WI38 (cell line): ENCODE measurements around the gene MAP3K21.

Experiments
- H3K4me3 ChIP-seq: 2 replicates; pipeline ENCODE4 v1.5.1; 2011; ENCODE audit warnings: low read depth, mild to moderate bottlenecking, control low read depth, low read length
- CTCF ChIP-seq: IDR thresholded peaks from 2 replicates; pipeline ENCODE4 v1.5.1; 2012; ENCODE audit warnings: low read depth, mild to moderate bottlenecking, control low read depth, low read length

MAP3K21 gene

DNA sequence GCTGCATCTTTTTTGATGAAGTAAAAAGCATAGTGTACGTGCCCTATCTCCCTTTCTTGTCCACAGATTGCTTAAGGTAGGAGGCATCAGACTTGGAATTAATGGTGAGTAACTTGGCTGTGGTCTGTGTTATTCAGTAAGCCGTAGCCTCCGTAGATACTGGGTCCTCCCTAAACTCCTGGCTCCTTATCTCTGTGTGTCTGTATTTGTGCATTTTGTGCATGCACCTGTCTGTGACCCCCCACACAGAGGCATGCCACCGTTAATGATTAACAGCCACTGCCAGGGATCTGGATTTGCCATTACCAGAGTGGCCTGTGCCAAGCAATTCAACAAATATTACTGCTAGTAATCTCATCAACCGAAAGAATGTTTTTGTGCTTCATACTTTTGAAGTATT, 31.9 kb downstream of the MAP3K21 start:
- no peak for TF ChIP-seq CTCF
- no peak overlapping the region for H3K4me3 ChIP-seq

DNA sequence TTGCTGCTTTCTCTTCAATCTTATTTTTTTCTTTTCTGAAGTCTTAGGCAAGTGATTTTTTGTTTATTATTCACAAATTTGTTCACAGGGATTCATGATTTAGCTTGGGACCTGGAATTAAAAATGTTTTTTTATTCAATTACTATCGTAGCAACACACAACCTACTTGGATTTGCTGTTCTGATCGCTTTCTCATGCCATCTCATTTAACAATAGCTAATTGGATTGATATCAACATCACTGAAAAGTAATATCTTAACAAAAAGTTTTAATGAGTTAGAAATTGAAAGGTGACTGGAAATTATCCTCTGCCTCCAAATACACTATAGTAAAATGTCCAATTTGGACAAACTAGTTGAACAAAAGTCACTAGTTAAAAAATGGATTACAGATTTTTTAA, 32.4 kb downstream of the MAP3K21 start:
- TF ChIP-seq CTCF: no peak
- no peak overlapping the region for H3K4me3 ChIP-seq

- no peak overlapping the region for H3K4me3 ChIP-seq
- TF ChIP-seq CTCF: no peak
Measured at GRCh38 chr1:233360525-233361102, 33.1 kb downstream of the MAP3K21 start.

DNA sequence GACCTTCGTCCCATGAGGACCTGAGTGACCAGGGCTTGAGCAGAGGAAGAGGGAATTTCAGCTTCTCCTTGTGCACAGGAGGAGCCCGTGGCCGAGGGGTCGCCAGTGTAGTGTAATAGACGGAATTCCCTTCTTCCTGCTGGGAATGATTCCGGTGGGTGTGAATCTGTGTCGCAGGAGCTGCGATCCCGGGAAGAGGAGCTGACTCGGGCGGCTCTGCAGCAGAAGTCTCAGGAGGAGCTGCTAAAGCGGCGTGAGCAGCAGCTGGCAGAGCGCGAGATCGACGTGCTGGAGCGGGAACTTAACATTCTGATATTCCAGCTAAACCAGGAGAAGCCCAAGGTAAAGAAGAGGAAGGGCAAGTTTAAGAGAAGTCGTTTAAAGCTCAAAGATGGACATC, 34.4 kb downstream of the MAP3K21 start:
- TF ChIP-seq CTCF: no peak
- no peak overlapping the region for H3K4me3 ChIP-seq

GRCh38 chr1:233362743-233363142, 35.2 kb downstream of the MAP3K21 start:
- no peak overlapping the region for H3K4me3 ChIP-seq
- TF ChIP-seq CTCF: no peak

- no peak overlapping the region for H3K4me3 ChIP-seq
- no peak for TF ChIP-seq CTCF
Measured at GRCh38 chr1:233364026-233364425, 36.5 kb downstream of the MAP3K21 start.

DNA sequence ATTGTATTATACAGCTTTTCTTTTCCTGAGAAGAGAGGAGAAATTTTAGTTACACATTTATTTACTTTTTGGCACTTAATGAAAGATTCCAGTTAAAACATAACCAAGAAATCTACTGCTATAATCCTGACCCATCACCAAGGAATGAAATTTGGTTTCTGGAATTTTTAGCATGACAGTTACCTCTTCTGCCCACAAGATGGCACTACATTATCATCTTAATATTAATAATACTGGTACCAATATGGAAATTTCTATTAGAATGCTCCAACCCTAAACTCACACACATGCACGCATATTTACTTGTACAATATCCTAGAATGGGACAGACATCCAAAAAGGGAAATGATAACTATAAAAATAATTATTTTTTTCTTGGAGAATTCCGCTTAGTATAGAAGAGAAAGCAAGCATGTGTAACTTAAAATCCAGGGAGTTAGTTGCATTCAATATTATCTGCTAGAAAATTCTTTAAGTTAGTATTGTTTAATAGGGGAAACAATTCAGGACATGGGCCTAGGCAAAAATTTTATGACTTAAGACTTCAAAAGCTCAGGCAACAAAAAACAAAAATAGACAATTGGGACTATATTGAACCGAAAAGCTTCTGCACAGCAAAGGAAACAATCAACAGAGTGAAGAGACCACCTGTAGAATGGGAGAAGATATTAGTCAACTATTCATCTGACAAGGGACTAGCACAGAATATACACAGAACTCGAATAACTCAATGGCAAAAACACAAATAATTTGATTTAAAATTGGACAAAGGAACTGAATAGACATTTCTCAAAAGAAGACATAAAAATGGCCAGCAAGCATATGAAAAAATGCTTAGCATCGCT, 37.4 kb downstream of the MAP3K21 start:
- H3K4me3 ChIP-seq: no peak overlapping the region
- TF ChIP-seq CTCF: no peak
